Upper lobe of left lung (tissue), 6 donors: ENCODE results near the gene CFAP74. TPM values are rescaled to one million over a fixed set of nuclear protein-coding genes. Genes with fewer than 3 reads are reported as not detected.

Experiments used
- ATAC-seq, 2 donors: fragments of 200-7000 bp; cut with Tn5 transposase; one replicate each; pipeline ENCODE4 v1.9.1; 2022; ENCODE audit warnings: mild to moderate bottlenecking in 2 of 2, moderate library complexity in 2 of 2; ENCODE audit not compliant: low FRiP score in 2 of 2
- DNase-seq, 2 donors: peaks; one replicate each; pipeline ENCODE4 v3.0.0-alpha.2; 2019 to 2020
- H3K27ac ChIP-seq, 4 donors: fragments of 200-600 bp; sonication (generic); one replicate each; pipeline ENCODE4 v1.5.1; 2016 to 2019
- H3K27me3 ChIP-seq, 4 donors: fragments of 200-600 bp; sonication (generic); one replicate each; pipeline ENCODE4 v1.5.1; 2017 to 2019
- H3K36me3 ChIP-seq, 4 donors: fragments of 200-600 bp; sonication (generic); one replicate each; pipeline ENCODE4 v1.5.1; 2016 to 2019
- H3K4me1 ChIP-seq, 4 donors: fragments of 200-600 bp; sonication (generic); one replicate each; pipeline ENCODE4 v1.5.1; 2018 to 2019
- H3K4me3 ChIP-seq, 4 donors: fragments of 200-600 bp; sonication (generic); one replicate each; pipeline ENCODE4 v1.5.1; 2017 to 2019; ENCODE audit warnings: mild to moderate bottlenecking in 2 of 4, moderate library complexity in 1 of 4
- H3K9me3 ChIP-seq, 4 donors: fragments of 200-600 bp; sonication (generic); one replicate each; pipeline ENCODE4 v1.5.1; 2018 to 2019
- EP300 ChIP-seq, 4 donors: sonication (generic); formaldehyde crosslinking; IDR thresholded peaks; one replicate each; pipeline ENCODE4 v1.5.1; 2017; ENCODE audit warnings: antibody characterized with exemption in 4 of 4, control low read depth in 2 of 4
- POLR2A ChIP-seq, 4 donors: fragments of 450-650 bp; IDR thresholded peaks; one replicate each; pipeline ENCODE4 v1.5.1; 2016 to 2017; ENCODE audit warnings: antibody characterized with exemption in 4 of 4, mild to moderate bottlenecking in 2 of 4
- POLR2AphosphoS5 ChIP-seq, 2 donors: sonication (generic); formaldehyde crosslinking; IDR thresholded peaks; one replicate each; pipeline ENCODE4 v1.5.1; 2017; ENCODE audit warnings: antibody characterized with exemption in 2 of 2
- WGBS, 2 donors: methylation state at CpG; one replicate each; pipeline ENCODE4 v1.1.5; 2017 to 2018; 5-methylcytosine and 5-hydroxymethylcytosine counted together
- total RNA-seq, 6 donors: library from RNA; depleted of rRNA in 4 of 6; stranded (reverse); fragments of >200 nt in 4 of 6; gene quantifications; one replicate each; pipeline versions ENCODE4 v1.1.0 to v1.2.1, GENCODE V29; 2016 to 2021
- TF ChIP-seq, protein P1 (sequence below), 6 experiments: fragments of 450-650 bp in 4 of 6; fragments of 200-600 bp in 2 of 6; sonication (generic) in 2 of 6; IDR thresholded peaks; one replicate each; pipeline ENCODE4 v1.5.1; 2016 to 2019; ENCODE audit warnings: antibody characterized with exemption in 6 of 6
- donor health status: DM: no; HTN: no; CAD: no; lungs with moderate emphysema.
- donor health status: DM: no; HTN: yes; CAD: no; lungs with severe emphysema.

Gene CFAP74
- total RNA-seq, 6 donors from 2014 or later: 0.14 to 19.8 (median 6.2) TPM

DNA sequence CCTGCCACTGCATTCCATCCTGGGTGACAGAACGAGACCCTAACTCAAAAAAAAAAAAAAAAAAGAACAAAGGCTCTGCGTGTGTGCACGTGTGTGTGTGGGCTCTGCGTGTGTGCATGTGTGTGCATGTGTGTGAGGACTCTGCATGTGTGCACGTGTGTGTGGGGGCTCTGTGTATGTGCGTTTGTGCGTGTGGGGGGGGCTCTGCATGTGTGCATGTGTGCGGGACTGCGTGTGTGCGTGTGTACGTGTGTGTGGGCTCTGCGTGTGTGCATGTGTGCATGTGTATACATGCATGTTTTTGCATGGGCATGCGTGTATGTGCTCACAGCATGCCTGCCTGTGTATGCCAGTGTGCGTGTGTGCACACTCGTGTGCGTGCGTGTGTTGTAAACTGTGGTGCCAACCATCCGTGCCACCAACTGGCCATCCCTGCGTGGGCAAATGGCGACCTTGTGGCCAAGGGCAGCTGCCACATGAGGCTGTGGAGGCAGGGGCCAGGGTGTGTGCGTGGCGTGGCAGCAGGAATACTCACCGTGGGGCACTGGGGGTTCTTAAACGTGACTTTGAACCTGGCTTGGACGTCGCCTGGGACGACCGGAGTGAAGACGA, 57.7 kb downstream of the CFAP74 start:
- DNase-seq (peak in 1 of 2 donors; percentile 52), ATAC-seq (no peak)
- Histone ChIP-seq H3K9me3 (no peaks in the 10 kb centered on the region), H3K36me3 (no peaks in the 10 kb centered on the region), H3K4me1 (peaks cover 9 to 20% (median 14%) of the 10 kb centered on the region in 4 donors), H3K27me3 (no peaks in the 10 kb centered on the region), H3K4me3 (no peak overlapping the region), H3K27ac (no peak overlapping the region)
- TF ChIP-seq, protein P1, sequence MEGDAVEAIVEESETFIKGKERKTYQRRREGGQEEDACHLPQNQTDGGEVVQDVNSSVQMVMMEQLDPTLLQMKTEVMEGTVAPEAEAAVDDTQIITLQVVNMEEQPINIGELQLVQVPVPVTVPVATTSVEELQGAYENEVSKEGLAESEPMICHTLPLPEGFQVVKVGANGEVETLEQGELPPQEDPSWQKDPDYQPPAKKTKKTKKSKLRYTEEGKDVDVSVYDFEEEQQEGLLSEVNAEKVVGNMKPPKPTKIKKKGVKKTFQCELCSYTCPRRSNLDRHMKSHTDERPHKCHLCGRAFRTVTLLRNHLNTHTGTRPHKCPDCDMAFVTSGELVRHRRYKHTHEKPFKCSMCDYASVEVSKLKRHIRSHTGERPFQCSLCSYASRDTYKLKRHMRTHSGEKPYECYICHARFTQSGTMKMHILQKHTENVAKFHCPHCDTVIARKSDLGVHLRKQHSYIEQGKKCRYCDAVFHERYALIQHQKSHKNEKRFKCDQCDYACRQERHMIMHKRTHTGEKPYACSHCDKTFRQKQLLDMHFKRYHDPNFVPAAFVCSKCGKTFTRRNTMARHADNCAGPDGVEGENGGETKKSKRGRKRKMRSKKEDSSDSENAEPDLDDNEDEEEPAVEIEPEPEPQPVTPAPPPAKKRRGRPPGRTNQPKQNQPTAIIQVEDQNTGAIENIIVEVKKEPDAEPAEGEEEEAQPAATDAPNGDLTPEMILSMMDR (IDR thresholded peaks at IDR 0.05): no peak
- TF ChIP-seq POLR2A (IDR thresholded peaks at IDR 0.05) (no peak), EP300 (IDR thresholded peaks at IDR 0.05) (no peak), POLR2AphosphoS5 (IDR thresholded peaks at IDR 0.05) (no peak)
- WGBS, 2 donors: 87 to 88% methylated on average over 20 to 29 of the region's 29 CpGs

GRCh38 chr1:1943834-1944570, 59.6 kb downstream of the CFAP74 start:
- 7 to 11% methylated on average over 3 to 32 of the region's 37 CpGs for WGBS, 2 donors

GRCh38 chr1:1942753-1943656, 60.6 kb downstream of the CFAP74 start:
- DNase-seq: peak in 1 of 2 donors; percentile 80
- H3K9me3 ChIP-seq: no peaks in the 10 kb centered on the region
- no peak overlapping the region for H3K4me3 ChIP-seq
- no peak overlapping the region for H3K27ac ChIP-seq
- H3K27me3 ChIP-seq: peaks cover 0 to 3% (median 0%) of the 10 kb centered on the region in 4 donors
- ATAC-seq: no peak
- peaks cover 9 to 20% (median 14%) of the 10 kb centered on the region in 4 donors for H3K4me1 ChIP-seq
- TF ChIP-seq, protein P1 (IDR thresholded peaks at IDR 0.05): no peak
- TF ChIP-seq POLR2A (IDR thresholded peaks at IDR 0.05) (no peak), EP300 (IDR thresholded peaks at IDR 0.05) (no peak), POLR2AphosphoS5 (IDR thresholded peaks at IDR 0.05) (no peak)
- no peaks in the 10 kb centered on the region for H3K36me3 ChIP-seq
- 79 to 80% methylated on average over 1 to 45 of the region's 45 CpGs for WGBS, 2 donors

More at GRCh38 chr1:1943834-1944570, 59.6 kb downstream of the CFAP74 start:
- TF ChIP-seq, protein P1 (IDR thresholded peaks at IDR 0.05): peak; percentile 92 to 96 (median 93)
- no peak for TF ChIP-seq POLR2AphosphoS5 (IDR thresholded peaks at IDR 0.05)
- H3K27me3 ChIP-seq: peaks cover 0 to 3% (median 0%) of the 10 kb centered on the region in 4 donors
- H3K27ac ChIP-seq: no peak overlapping the region
- peaks cover 9 to 20% (median 14%) of the 10 kb centered on the region in 4 donors for H3K4me1 ChIP-seq
- peak; percentile 79 to 84 for ATAC-seq
- no peaks in the 10 kb centered on the region for H3K9me3 ChIP-seq
- H3K36me3 ChIP-seq: no peaks in the 10 kb centered on the region
- H3K4me3 ChIP-seq: peak overlapping the region in 1 of 4 donors; percentile 25
- DNase-seq: peak; percentile 57 to 93

DNA sequence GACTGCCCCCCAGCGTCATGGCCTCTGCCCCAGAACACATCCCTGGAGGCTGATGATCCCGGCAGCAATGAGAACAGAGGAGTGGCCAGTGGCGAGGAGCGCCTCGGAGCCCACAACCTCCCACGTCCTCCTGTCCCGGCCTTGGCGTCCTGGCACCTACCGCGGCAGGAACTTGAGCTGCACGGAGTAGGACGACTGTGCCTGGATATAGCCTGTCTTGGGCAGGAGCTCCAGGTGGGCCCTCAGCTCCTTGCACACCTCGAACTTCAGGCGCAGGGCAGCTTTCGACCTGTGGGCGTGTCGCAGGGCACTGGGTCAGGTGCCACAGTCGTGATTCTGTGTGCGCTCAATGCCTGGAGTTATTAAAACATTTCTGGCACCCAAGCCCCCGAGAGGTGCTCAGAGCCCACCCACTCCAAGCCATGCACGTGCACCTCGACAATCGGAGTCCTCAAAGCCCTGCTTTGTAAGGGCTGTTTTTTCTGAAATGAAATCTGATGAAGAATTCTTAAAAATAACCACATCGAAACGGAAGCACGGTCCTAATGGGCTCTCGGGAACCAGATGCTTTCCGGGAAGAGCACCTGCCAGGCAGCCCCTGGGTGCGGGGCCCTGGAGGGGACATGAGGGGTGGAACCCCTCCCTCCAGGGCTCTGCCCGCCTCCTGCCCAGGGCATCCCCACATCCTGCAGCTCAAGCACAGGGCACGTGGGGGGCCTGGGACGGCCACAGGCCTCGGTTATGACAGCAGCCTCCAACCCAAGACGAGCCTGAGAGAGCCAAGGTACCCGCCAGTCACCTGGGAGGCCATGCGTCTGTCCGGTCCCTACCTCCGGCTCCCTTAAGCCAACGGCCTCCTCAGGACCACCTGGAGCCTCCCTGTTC, 61.5 kb downstream of the CFAP74 start:
- no peaks in the 10 kb centered on the region for H3K9me3 ChIP-seq
- TF ChIP-seq, protein P1 (IDR thresholded peaks at IDR 0.05): no peak
- TF ChIP-seq EP300 (IDR thresholded peaks at IDR 0.05) (no peak), POLR2A (IDR thresholded peaks at IDR 0.05) (no peak), POLR2AphosphoS5 (IDR thresholded peaks at IDR 0.05) (no peak)
- H3K27ac ChIP-seq: no peak overlapping the region
- peak in 1 of 2 donors; percentile 53 for DNase-seq
- WGBS, 2 donors: 79 to 81% methylated on average over 26 to 32 of the region's 39 CpGs
- H3K4me3 ChIP-seq: no peak overlapping the region
- no peak for ATAC-seq
- H3K4me1 ChIP-seq: peaks cover 9 to 17% (median 11%) of the 10 kb centered on the region in 4 donors
- no peaks in the 10 kb centered on the region for H3K36me3 ChIP-seq
- H3K27me3 ChIP-seq: peaks cover 0 to 3% (median 0%) of the 10 kb centered on the region in 4 donors
